ENCODE measurements around the gene SPATA31D1. TPM values are rescaled to one million over a fixed set of nuclear protein-coding genes. Genes with fewer than 3 reads are reported as not detected.

SPATA31D1 gene
- total RNA-seq, 3 donors from 2014 or later, result not detected

GRCh38 chr9:81969971-81970370 is 18.6 kb upstream of the SPATA31D1 start:
- intact Hi-C loops (cut with DNase I, micrococcal nuclease), result no loop called here
- TF ChIP-seq CTCF (IDR thresholded peaks at IDR 0.05), result no peak
- no peaks in the 10 kb centered on the region for H3K9me3 ChIP-seq
- ATAC-seq (no peak), DNase-seq (no peak)
- H3K4me3 ChIP-seq, result no peak overlapping the region
- H3K4me1 ChIP-seq (ENCODE audit: low read depth), result no peaks in the 10 kb centered on the region
- no peaks in the 10 kb centered on the region for H3K36me3 ChIP-seq (ENCODE audit: low read depth)

- Histone ChIP-seq H3K9me3 (no peaks in the 10 kb centered on the region), H3K36me3 (ENCODE audit: low read depth) (no peaks in the 10 kb centered on the region), H3K4me1 (ENCODE audit: low read depth) (no peaks in the 10 kb centered on the region), H3K4me3 (no peak overlapping the region)
- ATAC-seq (no peak), DNase-seq (no peak)
- TF ChIP-seq CTCF (IDR thresholded peaks at IDR 0.05), result no peak
- intact Hi-C loops (cut with DNase I, micrococcal nuclease), result no loop called here
Measured at GRCh38 chr9:81971727-81972126, 16.8 kb upstream of the SPATA31D1 start.

GRCh38 chr9:81974764-81975163 is 13.8 kb upstream of the SPATA31D1 start:
- intact Hi-C loops (cut with DNase I, micrococcal nuclease), result no loop called here
- Histone ChIP-seq H3K9me3 (no peaks in the 10 kb centered on the region), H3K4me1 (ENCODE audit: low read depth) (no peaks in the 10 kb centered on the region), H3K36me3 (ENCODE audit: low read depth) (no peaks in the 10 kb centered on the region), H3K4me3 (no peak overlapping the region)
- TF ChIP-seq CTCF (IDR thresholded peaks at IDR 0.05), result no peak
- DNase-seq (no peak), ATAC-seq (no peak)

GRCh38 chr9:81976351-81976750 is 12.2 kb upstream of the SPATA31D1 start:
- ATAC-seq, result no peak
- H3K4me3 ChIP-seq, result no peak overlapping the region
- no peak for TF ChIP-seq CTCF (IDR thresholded peaks at IDR 0.05)
- intact Hi-C loops (cut with DNase I, micrococcal nuclease), result no loop called here
- no peaks in the 10 kb centered on the region for H3K36me3 ChIP-seq (ENCODE audit: low read depth)
- no peak for DNase-seq
- no peaks in the 10 kb centered on the region for H3K9me3 ChIP-seq
- H3K4me1 ChIP-seq (ENCODE audit: low read depth), result no peaks in the 10 kb centered on the region

GRCh38 chr9:81979196-81979595 is 9.4 kb upstream of the SPATA31D1 start:
- TF ChIP-seq CTCF (IDR thresholded peaks at IDR 0.05), result no peak
- Histone ChIP-seq H3K4me1 (ENCODE audit: low read depth) (no peaks in the 10 kb centered on the region), H3K36me3 (ENCODE audit: low read depth) (no peaks in the 10 kb centered on the region), H3K4me3 (no peak overlapping the region), H3K9me3 (no peaks in the 10 kb centered on the region)
- no peak for ATAC-seq
- DNase-seq, result no peak
- intact Hi-C loops (cut with DNase I, micrococcal nuclease), result no loop called here

GRCh38 chr9:81980568-81980967 is 8.0 kb upstream of the SPATA31D1 start:
- DNase-seq (no peak), ATAC-seq (no peak)
- H3K36me3 ChIP-seq (ENCODE audit: low read depth), result no peaks in the 10 kb centered on the region
- H3K4me3 ChIP-seq, result no peak overlapping the region
- H3K4me1 ChIP-seq (ENCODE audit: low read depth), result no peaks in the 10 kb centered on the region
- H3K9me3 ChIP-seq, result no peaks in the 10 kb centered on the region
- TF ChIP-seq CTCF (IDR thresholded peaks at IDR 0.05), result no peak
- intact Hi-C loops (cut with DNase I, micrococcal nuclease), result no loop called here
